ENCODE results near the gene ADGRL3.
"Not testable (repeated sequence)": the region's sequence is repeated elsewhere in the genome, so short reads cannot be mapped to it uniquely, and the experiment has no call there.

ADGRL3 gene

DNA sequence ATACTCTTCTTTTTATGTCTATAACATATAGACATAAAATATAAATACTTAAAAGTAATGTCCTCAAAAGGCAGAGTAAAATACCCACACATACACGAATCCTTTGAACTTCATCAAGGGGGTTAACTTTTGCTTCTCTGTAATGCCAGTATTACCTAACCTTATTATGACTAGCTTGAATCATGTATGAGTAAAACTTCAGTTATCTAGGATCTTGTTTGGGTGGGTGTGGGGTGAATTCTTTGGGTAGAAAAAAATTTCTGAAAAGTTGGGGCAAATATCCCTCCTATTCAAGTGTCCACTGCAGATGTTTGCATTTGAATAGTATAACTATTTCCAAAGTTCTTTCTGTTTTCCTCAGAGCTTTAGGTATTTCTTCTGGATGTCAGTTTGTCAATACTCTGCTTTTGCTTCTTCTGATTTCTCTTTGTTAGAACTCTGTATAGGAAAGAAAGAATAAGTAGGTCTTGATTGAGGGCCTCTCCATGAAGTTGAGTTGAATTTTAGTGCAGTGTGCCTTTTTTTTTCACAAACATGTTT, 173.8 kb downstream of the ADGRL3 start:
- no peak for DNase-seq

DNA sequence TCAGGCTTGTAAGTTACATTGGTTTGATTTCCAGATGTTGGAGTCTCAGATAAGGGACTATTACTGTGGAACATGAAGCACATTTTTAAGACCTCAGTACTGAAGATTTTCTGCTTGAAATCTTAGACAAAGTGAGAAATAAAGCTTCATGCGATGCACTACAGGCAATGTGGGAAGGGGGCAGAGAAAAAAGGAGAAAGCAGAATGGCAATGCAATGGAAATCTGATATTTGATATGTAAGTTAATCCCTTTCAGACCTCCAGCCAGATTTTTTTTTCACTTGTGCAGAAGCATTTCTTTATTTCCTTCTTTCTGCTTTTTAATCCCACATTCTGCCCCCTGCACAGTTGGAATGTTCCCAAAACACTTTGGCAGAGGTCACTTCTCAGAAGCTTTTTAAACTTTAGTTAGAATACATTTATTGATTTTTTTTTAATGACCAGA, 174.3 kb downstream of the ADGRL3 start:
- peak in 1 of 2 experiments; percentile 52 for DNase-seq

GRCh38 chr4:61375301-61375700, 175.2 kb downstream of the ADGRL3 start:
- no peak for DNase-seq

- DNase-seq: no peak
Observed at GRCh38 chr4:61376301-61376700, 176.2 kb downstream of the ADGRL3 start.

- DNase-seq: no peak
Observed at GRCh38 chr4:61379406-61379805, 179.3 kb downstream of the ADGRL3 start.

- DNase-seq: peak; percentile 25 to 73
Observed at GRCh38 chr4:61380865-61381264, 180.7 kb downstream of the ADGRL3 start.

GRCh38 chr4:61385256-61385655, 185.1 kb downstream of the ADGRL3 start:
- no peak for DNase-seq

DNA sequence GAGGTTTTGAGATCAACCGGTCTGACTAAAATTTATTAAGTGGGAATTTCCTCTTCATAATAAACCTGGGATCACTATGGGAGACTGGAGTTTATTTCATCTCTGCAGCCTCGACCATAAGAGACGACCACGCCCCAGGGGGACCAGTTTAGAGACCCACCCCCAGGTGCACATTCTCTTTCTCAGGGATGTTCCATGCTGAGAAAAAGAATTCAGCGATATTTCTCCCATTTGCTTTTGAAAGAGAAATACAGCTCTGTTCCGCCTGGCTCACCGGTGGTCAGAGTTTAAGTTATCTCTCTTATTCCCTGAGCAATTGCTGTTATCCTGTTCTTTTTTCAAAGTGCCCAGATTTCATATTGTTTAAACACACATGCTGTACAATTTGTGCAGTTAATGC, 187.2 kb downstream of the ADGRL3 start:
- DNase-seq: not testable (repeated sequence)

DNA sequence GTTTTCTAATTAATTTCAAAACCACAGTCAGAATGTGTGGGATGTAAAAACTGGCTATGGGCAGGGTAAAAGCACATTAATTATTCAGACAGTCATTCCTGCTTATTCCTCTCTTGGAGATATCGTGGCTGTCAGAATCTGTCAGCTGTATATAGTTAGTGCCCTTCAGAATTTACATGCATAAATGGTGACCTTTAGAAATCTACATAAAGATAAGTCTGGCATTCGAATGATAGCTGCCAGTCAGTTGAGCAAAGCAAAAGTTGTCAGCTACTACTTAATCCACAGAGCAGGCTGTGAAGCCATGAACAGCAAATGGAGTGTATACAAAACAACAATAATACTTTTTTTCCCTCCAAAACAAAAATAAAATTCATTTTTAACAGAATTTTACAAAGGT, 189.5 kb downstream of the ADGRL3 start:
- no peak for DNase-seq

GRCh38 chr4:61395754-61396153, 195.6 kb downstream of the ADGRL3 start:
- no peak for DNase-seq

- DNase-seq: no peak
Observed at GRCh38 chr4:61397174-61397573, 197.0 kb downstream of the ADGRL3 start.

- DNase-seq: no peak
Observed at GRCh38 chr4:61400439-61401038, 200.4 kb downstream of the ADGRL3 start.

DNA sequence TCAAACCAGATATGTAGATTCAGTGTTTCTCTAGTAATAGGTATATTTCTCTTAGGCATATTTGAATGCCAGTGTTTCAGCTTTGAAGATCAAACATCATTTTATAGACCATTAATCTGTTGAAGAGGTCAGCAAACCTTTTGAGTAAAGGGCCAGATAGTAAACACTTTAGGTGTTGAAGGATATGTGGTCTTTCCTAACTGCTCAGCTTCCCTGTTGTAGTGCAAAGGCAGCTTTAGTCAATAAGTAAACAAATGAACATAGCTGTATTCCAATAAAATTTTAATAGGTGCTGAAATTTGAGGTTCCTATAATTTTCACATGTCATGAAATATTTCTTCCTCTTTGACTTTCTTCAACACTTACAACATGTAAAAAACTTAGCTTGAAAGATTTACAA, 201.6 kb downstream of the ADGRL3 start:
- DNase-seq: no peak

DNA sequence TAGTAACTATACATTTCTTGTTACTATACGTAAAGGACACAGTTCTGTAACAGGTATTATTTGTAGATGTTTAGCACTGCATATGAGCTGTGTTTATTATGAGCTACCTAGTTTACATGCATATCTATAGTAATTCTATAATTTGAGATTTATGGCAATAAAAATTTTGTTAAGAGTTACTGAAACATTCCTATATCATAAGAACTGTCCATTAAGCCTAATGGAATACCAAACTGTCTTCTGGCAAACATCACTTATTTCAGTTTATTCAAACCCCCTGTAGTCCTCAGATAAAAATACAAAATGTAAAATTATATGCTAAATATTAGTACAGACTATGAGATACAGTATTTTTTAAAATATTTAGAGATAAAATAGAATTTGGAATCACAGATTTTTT, 205.2 kb downstream of the ADGRL3 start:
- DNase-seq: no peak

DNA sequence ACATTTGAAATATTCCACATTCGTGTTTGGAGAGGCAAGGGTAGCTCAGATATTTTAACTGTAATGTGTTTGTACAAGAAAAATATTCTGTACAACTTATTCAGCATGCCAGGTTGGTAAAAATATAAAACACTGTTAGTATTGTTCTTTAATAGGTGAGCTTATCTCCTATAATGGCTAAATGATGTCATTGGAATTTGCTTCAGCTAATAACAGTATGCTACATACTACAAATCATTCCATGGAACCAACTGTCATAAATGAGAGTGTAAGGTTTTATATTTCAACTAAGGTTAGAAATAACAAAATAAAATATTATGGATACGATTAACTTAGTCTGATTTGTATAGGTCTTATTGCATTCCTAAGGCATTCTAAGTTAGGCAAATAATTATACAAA, 206.6 kb downstream of the ADGRL3 start:
- no peak for DNase-seq

GRCh38 chr4:61407642-61408618, 207.8 kb downstream of the ADGRL3 start:
- no peak for DNase-seq

GRCh38 chr4:61408861-61409260, 208.7 kb downstream of the ADGRL3 start:
- no peak for DNase-seq

GRCh38 chr4:61411241-61411640, 211.1 kb downstream of the ADGRL3 start:
- no peak for DNase-seq

GRCh38 chr4:61425315-61425714, 225.2 kb downstream of the ADGRL3 start:
- no peak for DNase-seq

GRCh38 chr4:61426229-61426628, 226.1 kb downstream of the ADGRL3 start:
- DNase-seq: no peak

GRCh38 chr4:61427099-61427817, 227.1 kb downstream of the ADGRL3 start:
- no peak for DNase-seq

GRCh38 chr4:61427818-61428495, 227.8 kb downstream of the ADGRL3 start:
- peak in 1 of 2 experiments; percentile 28 for DNase-seq

DNA sequence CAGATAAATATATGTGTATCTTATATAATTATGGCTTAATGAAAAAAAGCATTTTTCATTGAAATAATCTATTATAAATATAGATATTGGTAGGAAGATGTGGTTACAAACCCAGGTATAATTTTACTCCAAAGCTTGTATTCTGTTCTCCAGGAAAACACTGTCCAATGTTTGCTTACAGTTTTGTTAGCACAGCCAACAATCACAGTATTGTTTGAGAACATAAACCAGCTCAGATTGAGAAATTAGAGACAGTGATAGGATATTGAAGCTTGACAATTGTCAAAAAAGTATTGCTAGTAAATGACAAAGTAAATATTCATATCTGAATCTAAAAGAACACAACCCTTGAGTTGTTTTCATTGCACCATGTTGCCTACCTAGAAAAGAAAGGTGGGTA, 228.8 kb downstream of the ADGRL3 start:
- DNase-seq: no peak
